Gastroesophageal sphincter (tissue), 4 donors: Measurements from ENCODE around the gene TMSB10. TPM values are rescaled to one million over a fixed set of nuclear protein-coding genes. Genes with fewer than 3 reads are reported as not detected.

Source experiments
- ATAC-seq: fragments of 150-250 bp; one replicate; pipeline ENCODE4 v1.9.1; 2016; ENCODE audit warnings: mild to moderate bottlenecking, moderate library complexity
- H3K27ac ChIP-seq, 4 donors: fragments of 200-600 bp; sonication (generic) in 3 of 4; 1 replicate in 3 of 4; 2 replicates in 1 of 4; pipeline ENCODE4 v1.5.1; 2016 to 2019
- H3K27me3 ChIP-seq: fragments of 200-600 bp; sonication (generic); one replicate; pipeline ENCODE4 v1.5.1; 2019
- H3K36me3 ChIP-seq, 2 donors: fragments of 200-600 bp; sonication (generic); one replicate each; pipeline ENCODE4 v1.5.1; 2019; ENCODE audit warnings: control low read depth in 1 of 2
- H3K4me1 ChIP-seq, 3 donors: fragments of 200-600 bp; sonication (generic); 1 replicate in 2 of 3; 2 replicates in 1 of 3; pipeline ENCODE4 v1.5.1; 2016 to 2019; ENCODE audit warnings: control low read depth in 2 of 3
- H3K4me3 ChIP-seq, 2 donors: fragments of 200-600 bp; sonication (generic); one replicate each; pipeline ENCODE4 v1.5.1; 2019; ENCODE audit warnings: mild to moderate bottlenecking in 1 of 2, moderate library complexity in 1 of 2
- H3K9me3 ChIP-seq, 3 donors: fragments of 200-600 bp; sonication (generic); one replicate each; pipeline ENCODE4 v1.5.1; 2017 to 2019; ENCODE audit warnings: control low read depth in 2 of 3
- EP300 ChIP-seq: sonication (generic); formaldehyde crosslinking; IDR thresholded peaks from one replicate; pipeline ENCODE4 v1.6.1; 2017; ENCODE audit warnings: antibody characterized with exemption, mild to moderate bottlenecking
- POLR2A ChIP-seq, 2 donors: fragments of 450-650 bp; IDR thresholded peaks; one replicate each; pipeline ENCODE4 v1.6.1; 2017; ENCODE audit warnings: antibody characterized with exemption in 2 of 2, mild to moderate bottlenecking in 2 of 2, moderate library complexity in 1 of 2
- POLR2AphosphoS5 ChIP-seq: sonication (generic); formaldehyde crosslinking; IDR thresholded peaks from one replicate; pipeline ENCODE4 v1.6.1; 2017; ENCODE audit warnings: antibody characterized with exemption
- WGBS, 2 donors: methylation state at CpG; one replicate each; pipeline ENCODE4 v1.1.5; 2018; ENCODE audit warnings: low coverage in 1 of 2; 5-methylcytosine and 5-hydroxymethylcytosine counted together
- total RNA-seq, 4 donors: library from RNA; depleted of rRNA; stranded (reverse); fragments of >200 nt; gene quantifications; one replicate each; pipeline ENCODE4 v1.1.0, GENCODE V29; 2016
- TF ChIP-seq, protein P1 (sequence below), 4 experiments: fragments of 200-600 bp in 2 of 4; fragments of 450-650 bp in 2 of 4; sonication (generic) in 1 of 4; IDR thresholded peaks; one replicate each; pipeline ENCODE4 v1.5.1; 2017 to 2019; ENCODE audit warnings: antibody characterized with exemption in 4 of 4, mild to moderate bottlenecking in 2 of 4, moderate library complexity in 2 of 4

The TMSB10 gene
- total RNA-seq, 4 donors from 2014 or later = 797 to 2,612 (median 1,708) TPM

DNA sequence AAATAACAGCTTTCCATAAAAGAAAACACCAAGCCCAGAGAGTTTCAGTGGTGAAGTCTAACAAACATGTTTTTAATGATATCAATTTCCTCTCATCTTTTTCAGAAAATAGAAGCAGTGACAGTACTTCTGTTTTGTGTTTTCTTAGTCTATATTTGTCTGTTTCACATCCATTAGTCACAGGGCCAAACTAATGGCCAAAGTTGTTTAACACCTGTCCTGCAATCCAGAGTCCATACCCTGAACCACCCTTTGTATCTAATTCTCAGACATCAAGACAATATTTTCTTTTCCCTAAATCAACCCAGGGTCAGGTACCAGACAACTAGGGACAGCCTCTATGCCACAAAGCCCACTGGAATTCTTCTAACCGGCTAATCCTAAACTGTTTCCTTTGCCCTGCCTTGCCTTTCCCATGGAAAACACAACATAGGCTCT is 25.9 kb downstream of the TMSB10 start:
- TF ChIP-seq, protein P1, sequence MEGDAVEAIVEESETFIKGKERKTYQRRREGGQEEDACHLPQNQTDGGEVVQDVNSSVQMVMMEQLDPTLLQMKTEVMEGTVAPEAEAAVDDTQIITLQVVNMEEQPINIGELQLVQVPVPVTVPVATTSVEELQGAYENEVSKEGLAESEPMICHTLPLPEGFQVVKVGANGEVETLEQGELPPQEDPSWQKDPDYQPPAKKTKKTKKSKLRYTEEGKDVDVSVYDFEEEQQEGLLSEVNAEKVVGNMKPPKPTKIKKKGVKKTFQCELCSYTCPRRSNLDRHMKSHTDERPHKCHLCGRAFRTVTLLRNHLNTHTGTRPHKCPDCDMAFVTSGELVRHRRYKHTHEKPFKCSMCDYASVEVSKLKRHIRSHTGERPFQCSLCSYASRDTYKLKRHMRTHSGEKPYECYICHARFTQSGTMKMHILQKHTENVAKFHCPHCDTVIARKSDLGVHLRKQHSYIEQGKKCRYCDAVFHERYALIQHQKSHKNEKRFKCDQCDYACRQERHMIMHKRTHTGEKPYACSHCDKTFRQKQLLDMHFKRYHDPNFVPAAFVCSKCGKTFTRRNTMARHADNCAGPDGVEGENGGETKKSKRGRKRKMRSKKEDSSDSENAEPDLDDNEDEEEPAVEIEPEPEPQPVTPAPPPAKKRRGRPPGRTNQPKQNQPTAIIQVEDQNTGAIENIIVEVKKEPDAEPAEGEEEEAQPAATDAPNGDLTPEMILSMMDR (IDR thresholded peaks at IDR 0.05) = no peak
- TF ChIP-seq POLR2A (IDR thresholded peaks at IDR 0.05) (no peak), POLR2AphosphoS5 (no peak), EP300 (no peak)
- 40% methylated on average over 1 of the region's 1 CpG; no CpG with 5 or more reads in 1 of the 2 donors for WGBS, 2 donors
- Histone ChIP-seq H3K9me3 (no peaks in the 10 kb centered on the region), H3K4me3 (no peak overlapping the region), H3K27me3 (no peaks in the 10 kb centered on the region), H3K4me1 (peaks cover 0 to 11% (median 4%) of the 10 kb centered on the region in 3 donors), H3K27ac (no peak overlapping the region), H3K36me3 (no peaks in the 10 kb centered on the region)
- no peak for ATAC-seq

DNA sequence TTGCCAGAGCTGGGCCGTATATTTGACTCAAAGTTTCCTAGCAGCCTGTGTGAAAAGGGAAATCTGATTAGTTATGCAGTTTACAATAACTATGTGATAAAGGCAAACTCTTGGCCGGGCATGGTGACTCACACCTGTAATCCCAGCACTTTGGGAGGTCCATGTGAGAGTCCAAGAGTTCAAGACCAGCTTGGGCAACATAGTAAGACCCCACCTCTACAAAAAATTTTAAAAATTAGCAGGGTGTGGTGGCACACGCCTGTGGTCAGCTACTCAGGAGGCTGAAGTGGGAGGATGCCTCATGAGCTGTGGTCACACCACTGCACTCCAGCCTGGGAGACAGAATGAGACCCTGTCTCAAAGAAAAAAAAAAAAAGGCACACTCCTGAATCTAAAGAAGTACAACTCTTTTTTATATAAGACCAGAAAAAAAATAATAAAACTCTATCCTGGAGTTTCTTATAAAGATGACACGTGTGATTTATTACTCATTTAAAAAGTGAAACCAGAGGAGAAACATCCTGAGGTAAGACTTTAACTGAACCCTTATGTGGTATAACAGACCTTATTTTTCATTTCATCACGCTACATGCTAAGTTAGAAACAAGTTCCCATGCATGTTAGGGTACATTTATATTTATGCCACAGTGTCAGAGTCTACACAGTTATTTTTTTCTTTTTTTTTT is 32.9 kb downstream of the TMSB10 start:
- TF ChIP-seq EP300 (no peak), POLR2AphosphoS5 (no peak)
- H3K4me3 ChIP-seq = no peak overlapping the region
- H3K27me3 ChIP-seq = no peaks in the 10 kb centered on the region
- H3K9me3 ChIP-seq = no peaks in the 10 kb centered on the region
- WGBS, 2 donors = 82 to 85% methylated on average over 4 to 5 of the region's 5 CpGs
- ATAC-seq = no peak
- H3K4me1 ChIP-seq = no peaks in the 10 kb centered on the region
- H3K36me3 ChIP-seq = no peaks in the 10 kb centered on the region
- no peak overlapping the region for H3K27ac ChIP-seq

DNA sequence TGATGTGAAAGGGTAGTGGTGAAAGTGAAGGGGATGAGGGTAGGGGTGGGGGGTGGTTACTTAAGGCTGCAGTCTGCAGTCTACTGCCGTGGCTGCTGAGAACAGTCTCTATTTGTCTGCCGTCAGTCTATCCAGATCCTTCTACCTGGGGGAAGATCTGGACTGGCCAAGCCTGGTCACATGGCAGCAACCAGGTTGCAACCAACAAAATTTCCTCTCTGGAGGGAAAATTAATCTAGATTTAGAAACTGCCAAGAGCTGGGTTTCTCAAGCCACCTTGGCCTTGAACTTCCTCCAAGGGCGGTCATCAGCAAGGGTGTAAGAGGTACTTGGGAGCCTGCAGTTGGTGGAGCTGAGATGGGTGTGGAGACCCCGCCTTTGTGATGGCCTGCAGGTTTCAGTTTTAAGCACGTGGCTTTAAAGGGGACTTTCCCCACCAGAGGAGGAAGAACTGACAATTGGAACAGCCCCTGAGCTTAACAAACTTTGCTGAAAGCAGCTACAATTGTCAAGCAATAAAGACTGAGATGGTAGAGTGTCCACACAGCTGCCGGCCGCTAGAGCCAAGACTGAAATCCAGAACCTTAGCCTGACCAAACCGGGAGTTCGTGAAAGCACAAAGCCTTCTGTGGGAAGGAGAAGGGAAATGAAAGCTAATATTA is 34.1 kb downstream of the TMSB10 start:
- Histone ChIP-seq H3K4me3 (no peak overlapping the region), H3K4me1 (no peaks in the 10 kb centered on the region), H3K9me3 (no peaks in the 10 kb centered on the region), H3K27me3 (no peaks in the 10 kb centered on the region), H3K27ac (no peak overlapping the region), H3K36me3 (no peaks in the 10 kb centered on the region)
- 54 to 100% methylated on average over 3 to 5 of the region's 9 CpGs for WGBS, 2 donors
- ATAC-seq = no peak
- TF ChIP-seq POLR2A (IDR thresholded peaks at IDR 0.05) = no peak
- TF ChIP-seq POLR2AphosphoS5 = no peak
- TF ChIP-seq, protein P1 (IDR thresholded peaks at IDR 0.05) = no peak
- no peak for TF ChIP-seq EP300

DNA sequence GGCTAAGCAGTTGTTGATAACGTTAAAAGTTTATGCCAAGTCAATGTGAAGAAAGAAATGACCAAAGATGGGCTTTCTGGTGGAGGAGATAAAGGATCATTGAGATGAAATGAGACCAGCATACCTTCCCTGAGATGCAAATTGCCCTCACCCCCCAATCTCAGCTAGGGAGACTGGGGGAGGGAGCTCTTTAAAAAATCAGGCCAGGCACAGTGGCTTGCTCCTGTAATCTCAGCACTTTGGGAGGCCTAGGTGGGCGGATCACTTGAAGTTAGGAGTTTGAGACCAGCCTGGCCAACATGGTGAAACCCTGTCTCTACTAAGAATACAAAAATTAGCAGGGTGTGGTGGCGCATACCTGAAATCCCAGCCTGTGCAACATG is 34.6 kb downstream of the TMSB10 start:
- Histone ChIP-seq H3K27me3 (no peaks in the 10 kb centered on the region), H3K36me3 (no peaks in the 10 kb centered on the region), H3K27ac (no peak overlapping the region), H3K4me1 (no peaks in the 10 kb centered on the region), H3K9me3 (no peaks in the 10 kb centered on the region), H3K4me3 (no peak overlapping the region)
- ATAC-seq = no peak
- TF ChIP-seq, protein P1 (IDR thresholded peaks at IDR 0.05) = no peak
- TF ChIP-seq POLR2A (IDR thresholded peaks at IDR 0.05) (no peak), EP300 (no peak), POLR2AphosphoS5 (no peak)
- WGBS, 2 donors = 72 to 86% methylated on average over 2 to 3 of the region's 3 CpGs

DNA sequence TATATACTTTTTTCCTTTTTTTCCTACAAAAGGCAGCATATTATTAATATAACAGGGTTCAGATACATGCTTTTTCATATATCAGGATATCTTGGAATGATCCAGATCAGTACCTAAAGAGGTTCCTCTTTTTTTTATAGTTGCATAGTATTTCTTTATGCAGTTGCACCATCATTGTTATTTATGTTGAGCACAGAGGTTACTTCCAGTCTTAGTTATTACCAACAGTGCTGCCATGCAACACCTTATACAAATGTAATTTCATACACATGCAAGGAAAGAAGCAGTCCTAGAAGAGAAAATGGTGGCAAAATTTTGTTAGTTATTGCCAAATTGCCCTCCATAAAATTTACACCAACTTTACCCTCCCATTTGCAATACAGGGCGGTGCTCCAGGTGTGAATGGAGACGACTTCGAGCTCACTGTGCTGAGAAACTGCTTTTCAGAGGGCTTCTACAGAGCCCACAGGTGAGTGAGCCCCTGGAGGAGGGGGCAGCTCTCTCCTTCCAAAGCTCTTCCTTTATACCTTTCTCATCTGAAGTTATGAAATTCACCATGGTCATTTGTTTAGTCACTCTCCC is 35.5 kb downstream of the TMSB10 start:
- Histone ChIP-seq H3K27me3 (no peaks in the 10 kb centered on the region), H3K4me3 (no peak overlapping the region), H3K4me1 (no peaks in the 10 kb centered on the region), H3K36me3 (no peaks in the 10 kb centered on the region), H3K9me3 (no peaks in the 10 kb centered on the region), H3K27ac (no peak overlapping the region)
- TF ChIP-seq, protein P1 (IDR thresholded peaks at IDR 0.05) = no peak
- TF ChIP-seq POLR2A (IDR thresholded peaks at IDR 0.05) (no peak), POLR2AphosphoS5 (no peak), EP300 (no peak)
- 73 to 88% methylated on average over 3 of the region's 3 CpGs for WGBS, 2 donors
- no peak for ATAC-seq
